GM18951 (cell line): ENCODE measurements around the gene EZR.
"Not testable (repeated sequence)": the region's sequence is repeated elsewhere in the genome, so short reads cannot be mapped to it uniquely, and the experiment has no call there.

Experiments used
- POLR2A ChIP-seq: IDR thresholded peaks from 4 replicates; pipeline ENCODE4 v1.6.1; 2011; ENCODE audit warnings: mild to moderate bottlenecking; ENCODE audit not compliant: insufficient read length, insufficient read depth; ENCODE audit errors: extremely low read depth
- in situ Hi-C: fragments of 300-500 bp; cut with MboI; formaldehyde crosslinking; loops from one replicate; pipeline ENCODE4 v1.12.0; 2022; ENCODE audit warnings: low sequenced_read_pairs, mixed read lengths, inconsistent platforms; ENCODE audit not compliant: unreplicated experiment

Gene EZR

DNA sequence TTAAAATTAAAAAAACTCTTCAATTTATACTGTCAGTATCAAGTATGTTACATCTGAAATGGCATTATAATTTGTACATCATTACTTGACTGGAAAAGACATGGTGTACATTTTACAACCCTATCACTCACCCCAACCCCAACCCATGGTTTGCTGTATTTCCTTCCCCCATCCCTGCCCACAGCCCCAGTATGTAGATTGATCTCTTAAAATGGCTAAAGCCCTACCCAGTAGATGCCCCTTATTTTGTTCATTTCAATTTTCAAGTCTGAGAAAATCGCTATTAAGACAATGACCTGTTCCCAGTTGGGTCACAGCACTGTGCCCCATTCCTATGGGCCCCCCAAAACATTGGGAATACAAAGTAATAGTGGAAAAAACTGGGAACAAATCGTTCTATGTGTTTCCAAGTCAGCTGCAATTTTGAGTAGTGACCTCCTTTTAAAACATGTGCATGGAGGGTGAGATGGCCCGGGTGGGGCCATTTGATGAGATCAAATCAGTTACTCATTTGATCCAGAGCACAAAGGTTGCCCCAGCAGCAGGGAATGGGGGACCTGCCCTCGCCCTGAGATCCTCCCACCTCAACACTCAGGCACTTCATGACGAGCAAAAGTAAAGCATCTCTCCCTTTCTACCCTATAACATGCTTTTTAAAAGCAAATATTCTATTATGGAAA is 13.3 kb downstream of the EZR start:
- in situ Hi-C loops = no loop called here
- no peak for TF ChIP-seq POLR2A

DNA sequence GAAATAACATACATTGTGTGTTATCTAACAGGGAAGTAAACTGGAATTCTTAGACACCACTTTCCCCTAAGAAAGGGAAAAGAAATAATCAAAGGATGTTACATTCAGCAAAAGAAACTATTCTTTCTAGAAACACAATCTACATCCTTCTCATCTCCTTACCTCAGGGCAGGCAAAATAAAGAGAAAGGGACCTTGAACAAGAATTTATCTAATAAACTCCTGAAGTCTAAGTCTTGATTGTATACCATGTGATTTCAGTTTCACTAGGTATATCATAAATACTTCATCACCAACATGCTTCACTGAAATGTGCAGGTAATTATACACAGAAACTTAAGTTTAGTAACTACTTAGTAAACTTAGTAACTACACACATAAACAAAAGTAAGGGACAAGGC is 15.0 kb downstream of the EZR start:
- no peak for TF ChIP-seq POLR2A
- in situ Hi-C loops = no loop called here

DNA sequence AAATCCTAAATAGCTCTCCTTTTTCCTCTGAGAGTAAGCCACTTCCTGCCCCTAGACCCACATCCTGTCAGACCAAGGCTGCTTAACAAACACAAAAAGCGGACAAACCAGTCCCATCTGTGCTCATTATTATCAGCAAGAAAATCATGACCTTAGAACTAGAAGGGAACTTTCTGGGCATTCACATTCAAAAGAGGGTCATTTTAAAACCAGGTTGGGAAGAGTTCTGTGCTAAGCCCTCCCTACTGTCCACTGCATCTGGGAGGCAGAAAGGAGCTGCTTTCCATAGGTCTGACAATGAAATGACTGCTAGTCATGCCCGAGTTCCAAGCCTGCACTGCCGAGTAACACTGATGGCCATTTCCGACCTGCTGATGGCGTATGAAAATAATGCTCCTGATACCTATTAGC is 15.4 kb downstream of the EZR start:
- in situ Hi-C loops = no loop called here
- TF ChIP-seq POLR2A = no peak

DNA sequence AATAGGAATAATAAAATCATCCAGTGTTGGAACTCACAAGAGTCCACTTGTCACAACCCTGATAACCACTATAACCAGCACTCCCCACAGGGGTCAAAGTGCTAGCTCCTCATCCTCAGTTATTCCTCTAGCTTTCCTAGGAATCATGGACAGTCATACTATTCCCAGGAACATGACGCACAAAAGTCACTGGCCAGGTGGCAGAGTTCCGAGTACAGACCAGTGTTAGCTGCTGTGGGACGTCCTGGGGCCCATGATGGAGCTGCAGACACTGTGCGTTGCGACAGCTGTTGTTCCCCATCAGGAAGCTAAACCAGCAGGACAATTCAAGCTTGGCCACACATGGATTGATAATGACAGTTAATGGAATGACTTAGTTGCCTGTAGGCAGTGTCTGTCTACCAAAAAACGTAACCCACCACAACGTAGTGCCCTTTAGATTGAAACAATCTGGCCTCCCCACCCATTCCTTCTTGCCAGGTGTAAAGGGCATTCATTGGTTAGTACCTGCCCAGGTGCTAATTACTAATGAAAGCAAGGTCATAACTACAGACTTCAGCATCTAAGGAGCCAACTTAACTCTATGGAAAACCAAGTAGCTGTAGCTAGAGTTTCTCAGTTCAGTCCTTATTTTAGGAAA is 17.4 kb downstream of the EZR start:
- in situ Hi-C loops = no loop called here
- TF ChIP-seq POLR2A = no peak

DNA sequence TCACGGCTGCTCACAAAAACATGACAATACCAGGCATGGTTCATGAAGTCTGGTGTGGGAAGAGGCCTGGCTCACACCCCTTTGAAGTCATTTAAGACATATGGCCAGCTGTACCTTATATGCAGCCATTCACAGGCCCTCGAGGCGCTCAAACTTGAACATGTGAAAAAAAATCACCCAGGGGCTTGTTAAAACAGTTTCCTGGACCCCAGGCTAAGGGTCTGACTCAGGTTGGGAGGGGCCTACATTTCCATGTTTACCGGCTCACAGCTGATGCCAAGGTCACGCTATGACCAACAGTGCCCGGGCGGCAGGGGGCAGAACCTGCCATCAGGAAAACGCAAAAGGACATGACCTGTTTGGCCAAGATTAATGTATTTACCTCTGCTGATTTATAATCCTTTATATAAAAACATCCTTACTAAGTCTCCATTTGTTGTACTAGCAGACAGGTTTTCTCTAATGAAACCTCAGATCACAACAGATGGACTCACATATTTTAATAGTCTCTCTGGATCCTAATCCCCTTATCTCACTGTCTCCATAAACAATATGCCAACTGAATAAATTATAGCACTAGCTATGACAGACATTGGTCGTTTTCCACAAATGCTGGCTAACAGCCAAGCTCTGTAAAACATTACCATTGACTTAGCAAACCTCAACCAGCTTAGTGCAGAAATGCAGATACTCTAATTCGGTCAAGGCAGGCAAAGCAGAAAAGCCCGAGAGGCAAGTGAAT is 19.9 kb downstream of the EZR start:
- TF ChIP-seq POLR2A = no peak
- in situ Hi-C loops = loop anchor here (5.0 kb wide), 1 partner anchor 178 kb away; no protein-coding TSS in a partner anchor

DNA sequence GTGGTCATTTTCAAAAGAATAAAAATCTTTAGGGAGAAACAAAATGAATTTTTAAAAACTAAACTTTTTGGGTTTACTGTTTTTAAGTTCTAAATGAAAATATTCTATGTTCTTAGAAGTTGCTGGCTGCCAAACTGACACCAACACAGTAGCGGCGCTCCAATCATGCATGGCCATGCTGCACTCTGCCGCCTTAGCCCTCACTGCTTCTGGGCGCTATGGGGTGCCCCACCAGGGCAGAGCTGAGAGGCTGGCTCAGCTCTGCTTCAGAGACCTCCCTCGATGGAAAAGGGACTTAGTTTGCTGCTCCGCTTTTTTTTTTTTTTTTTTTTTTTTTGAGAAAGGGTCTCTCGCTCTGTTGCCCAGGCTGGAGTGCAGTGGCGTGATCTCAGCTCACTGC is 20.9 kb downstream of the EZR start:
- no peak for TF ChIP-seq POLR2A
- in situ Hi-C loops = loop anchor here (5.0 kb wide), 1 partner anchor 179 kb away; no protein-coding TSS in a partner anchor

DNA sequence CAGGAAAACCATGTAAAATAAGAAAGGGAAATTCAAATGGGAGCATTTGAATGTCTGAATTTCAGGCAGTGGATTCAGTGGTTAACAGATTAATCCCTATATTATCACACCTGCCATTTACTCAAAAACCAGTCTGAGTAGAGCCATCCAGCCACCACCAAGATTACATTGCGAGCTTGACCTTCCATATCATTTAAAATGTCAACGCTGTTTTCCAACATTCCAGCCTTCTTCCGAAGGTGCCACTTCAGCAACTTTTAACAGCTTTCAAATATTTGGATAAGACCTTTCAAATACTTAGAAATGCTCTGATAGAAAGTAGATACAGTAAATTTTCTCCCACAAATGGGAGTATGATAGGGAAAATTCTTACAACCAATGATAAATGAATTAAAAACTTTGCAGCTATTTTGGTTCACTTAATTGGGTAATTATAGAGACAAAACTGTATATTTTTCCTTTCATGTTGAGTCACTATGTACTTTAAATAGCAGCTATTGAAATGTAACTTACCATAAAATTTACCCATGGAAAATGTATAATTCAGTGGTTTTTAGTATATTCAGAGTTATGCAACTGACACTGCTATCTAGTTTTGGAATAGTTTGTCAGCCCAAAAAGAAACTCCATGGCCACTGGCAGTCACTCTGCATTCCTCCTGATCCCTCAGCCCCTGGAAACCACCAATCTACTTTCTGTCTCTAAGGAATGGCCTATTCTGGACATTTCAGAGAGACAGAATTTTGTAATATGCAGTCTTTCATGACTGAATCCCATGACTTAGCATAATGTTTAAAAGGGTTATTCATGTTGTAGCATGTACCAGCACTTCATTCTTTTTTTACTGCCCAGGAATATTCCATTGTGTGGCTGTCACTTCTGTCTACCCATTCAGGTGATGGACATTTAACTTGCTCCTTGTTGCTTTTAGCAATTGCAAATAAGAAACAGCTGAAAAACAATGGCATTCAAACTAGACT is 21.5 kb downstream of the EZR start:
- in situ Hi-C loops = loop anchor here (5.0 kb wide), 1 partner anchor 180 kb away; no protein-coding TSS in a partner anchor

DNA sequence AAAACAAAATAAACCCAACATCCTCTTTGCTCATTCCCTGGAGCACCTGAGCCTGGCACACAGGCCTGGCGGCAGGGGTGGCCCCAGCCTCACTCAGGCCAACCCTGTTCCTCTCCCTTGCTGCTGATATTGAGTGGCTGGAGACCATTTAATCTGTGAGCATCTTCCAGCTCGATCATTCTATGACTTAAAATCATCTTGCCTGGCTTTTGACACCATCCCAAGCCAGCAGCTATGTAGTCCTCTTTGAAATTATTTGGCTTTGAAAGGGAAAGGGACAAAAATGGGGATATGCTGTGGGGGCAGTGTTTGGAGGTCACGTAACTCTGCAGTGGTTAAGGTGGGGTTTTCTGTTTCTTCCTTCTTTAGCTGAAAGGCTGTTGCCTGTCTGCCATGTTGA is 22.8 kb downstream of the EZR start:
- in situ Hi-C loops = loop anchor here (5.0 kb wide), 1 partner anchor 181 kb away; no protein-coding TSS in a partner anchor
- no peak for TF ChIP-seq POLR2A

More for the DNA sequence above, 21.5 kb downstream of the EZR start:
- TF ChIP-seq POLR2A = no peak

DNA sequence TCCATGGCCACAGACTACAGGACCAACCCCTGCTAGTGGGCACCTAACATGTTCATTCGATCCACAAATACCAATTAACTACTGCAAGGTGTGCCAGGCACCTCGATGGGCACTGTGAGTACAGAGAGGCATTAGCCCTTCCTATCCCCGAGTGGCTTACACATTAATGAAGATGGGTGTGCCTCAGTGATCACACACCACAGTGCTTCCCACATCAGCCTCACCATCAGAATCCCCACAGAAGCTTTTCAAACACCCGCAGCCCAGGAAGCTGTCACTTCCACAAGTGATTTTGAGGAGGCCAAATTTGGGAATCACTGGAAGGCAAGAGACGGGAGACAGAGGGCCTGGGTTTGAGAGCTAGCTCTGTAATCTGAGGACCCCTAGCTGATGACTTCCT is 23.7 kb downstream of the EZR start:
- in situ Hi-C loops = loop anchor here (5.0 kb wide), 1 partner anchor 182 kb away; no protein-coding TSS in a partner anchor
- no peak for TF ChIP-seq POLR2A

DNA sequence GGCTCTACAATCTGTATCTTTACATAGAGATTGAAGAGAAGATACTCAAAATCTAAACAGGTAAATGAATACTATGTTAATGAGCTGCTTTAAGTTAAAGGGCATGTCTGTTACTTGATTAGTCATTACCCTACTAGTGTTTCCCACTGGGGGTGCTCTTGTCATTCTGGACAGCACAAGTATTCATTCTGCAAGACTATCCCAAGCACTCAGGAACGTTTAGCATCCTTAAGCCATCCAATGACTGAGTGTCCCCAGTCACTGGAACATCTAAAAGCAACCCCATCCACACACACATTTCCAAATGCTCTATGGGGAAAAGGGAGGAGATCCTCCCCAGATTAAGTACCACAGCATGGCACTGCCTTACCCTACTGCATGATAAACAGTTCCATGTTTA is 25.7 kb downstream of the EZR start:
- in situ Hi-C loops = no loop called here
- TF ChIP-seq POLR2A = no peak

DNA sequence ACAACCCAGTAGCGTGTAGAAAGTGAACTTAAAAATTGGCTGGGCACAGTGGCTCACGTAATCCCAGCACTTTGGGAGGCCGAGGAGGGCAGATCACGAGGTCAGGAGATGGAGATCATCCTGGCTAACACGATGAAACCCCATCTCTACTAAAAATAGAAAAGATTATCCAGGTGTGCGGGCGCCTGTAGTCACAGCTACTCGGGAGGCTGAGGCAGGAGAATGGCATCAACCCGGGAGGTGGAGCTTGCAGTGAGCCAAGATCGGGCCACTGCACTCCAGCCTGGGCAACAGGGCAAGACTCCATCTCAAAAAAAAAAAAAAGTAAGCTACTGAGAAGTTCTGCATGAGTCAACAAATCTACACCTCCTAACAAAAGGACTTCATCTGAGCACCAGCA is 26.7 kb downstream of the EZR start:
- in situ Hi-C loops = not testable (repeated sequence)

DNA sequence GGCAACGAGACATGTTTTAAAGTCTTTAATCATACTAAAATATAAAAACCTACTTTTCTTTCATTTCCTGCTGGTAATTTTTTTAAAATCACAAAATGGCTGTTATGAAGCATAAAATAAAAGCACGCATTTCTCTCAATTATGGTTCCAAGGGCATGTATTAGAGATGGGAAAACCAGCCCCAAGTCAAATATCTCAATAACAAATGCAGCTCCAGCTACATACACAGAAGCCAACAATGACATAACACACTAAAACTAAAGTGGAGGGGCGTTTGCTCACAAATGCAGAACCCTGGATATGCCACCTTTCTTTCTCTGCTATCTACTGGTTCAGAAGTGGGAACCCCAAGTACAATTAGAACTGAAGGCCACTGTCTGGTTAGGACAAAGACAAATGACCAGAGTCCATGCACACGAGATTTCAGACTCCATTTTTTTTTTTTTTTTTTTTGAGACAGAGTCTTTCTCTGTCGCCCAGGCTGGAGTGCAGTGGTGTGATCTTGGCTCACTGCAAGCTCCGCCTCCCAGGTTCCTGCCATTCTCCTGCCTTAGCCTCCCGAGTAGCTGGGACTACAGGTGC is 27.8 kb downstream of the EZR start:
- no peak for TF ChIP-seq POLR2A
- in situ Hi-C loops = no loop called here
